Activated T-helper 2 cell treated with anti-CD3 and anti-CD28 coated beads, Interferon-gamma antibody, Interleukin-2, Interleukin-4, amounts not matched to agents 10 μg/mL and 5 μg/mL and 100 μg/mL, durations not matched to agents 14 hours and 24 hours and 36 hours (primary cell): ENCODE measurements around the gene CAPN13. TPM values are rescaled to one million over a fixed set of nuclear protein-coding genes. Genes with fewer than 3 reads are reported as not detected.

Source experiments
- DNase-seq: peaks from one replicate; pipeline ENCODE4 v3.0.0; 2021; ENCODE audit warnings: low spot score
- H3K27ac Mint-ChIP-seq: one replicate; pipeline ENCODE4 v1.8.0; 2021; ENCODE audit warnings: mixed read lengths
- H3K27me3 Mint-ChIP-seq: one replicate; pipeline ENCODE4 v1.8.0; 2021; ENCODE audit warnings: low read depth, mixed read lengths
- H3K36me3 Mint-ChIP-seq: one replicate; pipeline ENCODE4 v1.8.0; 2021; ENCODE audit warnings: low read depth, mixed read lengths
- H3K4me1 Mint-ChIP-seq: one replicate; pipeline ENCODE4 v1.8.0; 2021; ENCODE audit warnings: low read depth, mixed read lengths
- H3K4me3 Mint-ChIP-seq: one replicate; pipeline ENCODE4 v1.8.0; 2021; ENCODE audit warnings: low read depth, mild to moderate bottlenecking, moderate library complexity, mixed read lengths
- H3K9me3 Mint-ChIP-seq: one replicate; pipeline ENCODE4 v1.8.0; 2021; ENCODE audit warnings: mixed read lengths
- intact Hi-C: fragments of 100-400 bp; cut with micrococcal nuclease; formaldehyde crosslinking; loops from one replicate; pipeline ENCODE4 v1.15.1; 2023
- total RNA-seq: library from RNA; stranded (reverse); gene quantifications from 2 replicates; pipeline ENCODE4 v1.2.3, GENCODE V29; 2022

Gene CAPN13
- total RNA-seq, 1 donor from 2014 or later = not detected

- Mint-ChIP-seq H3K27me3 (peaks cover 2% of the 10 kb centered on the region), H3K27ac (no peak overlapping the region), H3K36me3 (no peaks in the 10 kb centered on the region), H3K9me3 (no peaks in the 10 kb centered on the region), H3K4me1 (no peaks in the 10 kb centered on the region), H3K4me3 (no peak overlapping the region)
- no peak for DNase-seq
- intact Hi-C loops = no loop called here
Observed at GRCh38 chr2:30801821-30802455, 5.3 kb downstream of the CAPN13 start.

- intact Hi-C loops = no loop called here
- no peaks in the 10 kb centered on the region for H3K9me3 Mint-ChIP-seq
- no peak overlapping the region for H3K27ac Mint-ChIP-seq
- H3K27me3 Mint-ChIP-seq = peaks cover 3% of the 10 kb centered on the region
- no peak for DNase-seq
- H3K36me3 Mint-ChIP-seq = no peaks in the 10 kb centered on the region
- no peaks in the 10 kb centered on the region for H3K4me1 Mint-ChIP-seq
- H3K4me3 Mint-ChIP-seq = no peak overlapping the region
Observed at GRCh38 chr2:30800159-30800558, 7.1 kb downstream of the CAPN13 start.

GRCh38 chr2:30799366-30799765 is 7.9 kb downstream of the CAPN13 start:
- Mint-ChIP-seq H3K9me3 (no peaks in the 10 kb centered on the region), H3K27ac (no peak overlapping the region), H3K36me3 (no peaks in the 10 kb centered on the region), H3K4me1 (no peaks in the 10 kb centered on the region), H3K4me3 (no peak overlapping the region), H3K27me3 (peaks cover 5% of the 10 kb centered on the region)
- no peak for DNase-seq
- intact Hi-C loops = no loop called here

GRCh38 chr2:30798536-30798991 is 8.7 kb downstream of the CAPN13 start:
- no peaks in the 10 kb centered on the region for H3K9me3 Mint-ChIP-seq
- intact Hi-C loops = no loop called here
- no peak overlapping the region for H3K27ac Mint-ChIP-seq
- H3K27me3 Mint-ChIP-seq = peaks cover 11% of the 10 kb centered on the region
- no peak overlapping the region for H3K4me3 Mint-ChIP-seq
- no peak for DNase-seq
- H3K36me3 Mint-ChIP-seq = no peaks in the 10 kb centered on the region
- no peaks in the 10 kb centered on the region for H3K4me1 Mint-ChIP-seq

- H3K4me3 Mint-ChIP-seq = no peak overlapping the region
- peaks cover 15% of the 10 kb centered on the region for H3K27me3 Mint-ChIP-seq
- no peak overlapping the region for H3K27ac Mint-ChIP-seq
- no peaks in the 10 kb centered on the region for H3K36me3 Mint-ChIP-seq
- no peaks in the 10 kb centered on the region for H3K4me1 Mint-ChIP-seq
- intact Hi-C loops = no loop called here
- no peak for DNase-seq
- no peaks in the 10 kb centered on the region for H3K9me3 Mint-ChIP-seq
Observed at GRCh38 chr2:30797381-30798015, 9.7 kb downstream of the CAPN13 start.

- intact Hi-C loops = no loop called here
- Mint-ChIP-seq H3K27ac (no peak overlapping the region), H3K4me1 (no peaks in the 10 kb centered on the region), H3K27me3 (peaks cover 23% of the 10 kb centered on the region), H3K4me3 (no peak overlapping the region), H3K9me3 (no peaks in the 10 kb centered on the region), H3K36me3 (no peaks in the 10 kb centered on the region)
- no peak for DNase-seq
Observed at GRCh38 chr2:30796699-30797098, 10.5 kb downstream of the CAPN13 start.

GRCh38 chr2:30792521-30792920 is 14.7 kb downstream of the CAPN13 start:
- H3K9me3 Mint-ChIP-seq = no peaks in the 10 kb centered on the region
- H3K27ac Mint-ChIP-seq = no peak overlapping the region
- DNase-seq = no peak
- peaks cover 25% of the 10 kb centered on the region for H3K27me3 Mint-ChIP-seq
- H3K4me1 Mint-ChIP-seq = no peaks in the 10 kb centered on the region
- H3K4me3 Mint-ChIP-seq = no peak overlapping the region
- no peaks in the 10 kb centered on the region for H3K36me3 Mint-ChIP-seq
- intact Hi-C loops = no loop called here

GRCh38 chr2:30790879-30791278 is 16.4 kb downstream of the CAPN13 start:
- H3K9me3 Mint-ChIP-seq = no peaks in the 10 kb centered on the region
- intact Hi-C loops = no loop called here
- H3K4me3 Mint-ChIP-seq = no peak overlapping the region

GRCh38 chr2:30789670-30790210 is 17.5 kb downstream of the CAPN13 start:
- intact Hi-C loops = no loop called here
- peaks cover 27% of the 10 kb centered on the region for H3K27me3 Mint-ChIP-seq
- no peaks in the 10 kb centered on the region for H3K4me1 Mint-ChIP-seq
- H3K36me3 Mint-ChIP-seq = no peaks in the 10 kb centered on the region
- H3K9me3 Mint-ChIP-seq = no peaks in the 10 kb centered on the region
- no peak overlapping the region for H3K4me3 Mint-ChIP-seq
- DNase-seq = no peak
- no peak overlapping the region for H3K27ac Mint-ChIP-seq

More at GRCh38 chr2:30790879-30791278, 16.4 kb downstream of the CAPN13 start:
- Mint-ChIP-seq H3K36me3 (no peaks in the 10 kb centered on the region), H3K27me3 (peaks cover 25% of the 10 kb centered on the region), H3K4me1 (no peaks in the 10 kb centered on the region), H3K27ac (no peak overlapping the region)
- DNase-seq = no peak

- Mint-ChIP-seq H3K36me3 (no peaks in the 10 kb centered on the region), H3K27me3 (peaks cover 12% of the 10 kb centered on the region), H3K27ac (no peak overlapping the region), H3K4me3 (no peak overlapping the region), H3K9me3 (no peaks in the 10 kb centered on the region), H3K4me1 (no peaks in the 10 kb centered on the region)
- no peak for DNase-seq
- intact Hi-C loops = no loop called here
Observed at GRCh38 chr2:30786923-30787685, 20.1 kb downstream of the CAPN13 start.

- DNase-seq = no peak
- no peaks in the 10 kb centered on the region for H3K36me3 Mint-ChIP-seq
- no peaks in the 10 kb centered on the region for H3K9me3 Mint-ChIP-seq
- H3K4me1 Mint-ChIP-seq = no peaks in the 10 kb centered on the region
- intact Hi-C loops = no loop called here
- no peak overlapping the region for H3K27ac Mint-ChIP-seq
- no peak overlapping the region for H3K4me3 Mint-ChIP-seq
- peaks cover 6% of the 10 kb centered on the region for H3K27me3 Mint-ChIP-seq
Observed at GRCh38 chr2:30784682-30785081, 22.6 kb downstream of the CAPN13 start.

GRCh38 chr2:30781961-30782533 is 25.2 kb downstream of the CAPN13 start:
- Mint-ChIP-seq H3K9me3 (no peaks in the 10 kb centered on the region), H3K27ac (no peak overlapping the region), H3K4me1 (no peaks in the 10 kb centered on the region), H3K36me3 (no peaks in the 10 kb centered on the region), H3K4me3 (no peak overlapping the region), H3K27me3 (peaks cover 6% of the 10 kb centered on the region)
- intact Hi-C loops = no loop called here
- DNase-seq = no peak
